ENCODE data around the gene RASGRF2. TPM values are rescaled to one million over a fixed set of nuclear protein-coding genes. Genes with fewer than 3 reads are reported as not detected.

RASGRF2 gene
- total and polyA plus RNA-seq, 2 of the 13 experiments (the other 11 are each of a cell fraction or from before 2014, with no cell fraction given) = 23.6 to 29.0 TPM

GRCh38 chr5:81093536-81094196 lies 133.5 kb downstream of the RASGRF2 start:
- peaks cover 7 to 45% of the 10 kb centered on the region in 2 experiments for H3K36me3 ChIP-seq (replicated peaks in 1 of 2; ENCODE audit: control insufficient read depth in 1 of 2, insufficient read depth in 2 of 2, low read length in 2 of 2)
- no peaks in the 10 kb centered on the region for H3K9me3 ChIP-seq (ENCODE audit: low read length)
- no TSS peak for BruUV-seq (replicated peaks)
- POLR2A ChIA-PET = no interaction called here
- H3K4me3 ChIP-seq (replicated peaks in 1 of 3; ENCODE audit: insufficient read depth in 1 of 3, low read depth in 2 of 3, low read length in 3 of 3) = no peak overlapping the region
- intact Hi-C loops (cut with micrococcal nuclease; ENCODE audit: unreplicated experiment) (no loop called here), in situ Hi-C loops (cut with HindIII; ENCODE audit: extremely low pct_ligation_motif_present, low pct_unique_long_range_greater_than_20kb) (no loop called here)
- no peak overlapping the region for H2AFZ ChIP-seq (ENCODE audit: low read length)
- no peak for FAIRE-seq
- no peak for DNase-seq (ENCODE audit: low spot score)
- no peak overlapping the region for H3K9ac ChIP-seq (ENCODE audit: insufficient read depth, low read depth, low read length)
- peak; percentile 34; the same call in 1 of the 2 replicates for TF ChIP-seq ZBTB40 (IDR thresholded peaks at IDR 0.05)
- TF ChIP-seq ZBTB40 (CRISPR knock-in tag; IDR thresholded peaks at IDR 0.05) = peak; percentile 98
- TF ChIP-seq WIZ (CRISPR knock-in tag; IDR thresholded peaks at IDR 0.05) = no peak
- 92% methylated on average over 2 of the region's 2 CpGs for WGBS (ENCODE audit: low lambda C conversion rate)
- no peaks in the 10 kb centered on the region for H3K79me2 ChIP-seq (ENCODE audit: insufficient read depth, low read length)
- no peaks in the 10 kb centered on the region for H4K20me1 ChIP-seq (ENCODE audit: insufficient read depth, low read length)
- H3K4me2 ChIP-seq (ENCODE audit: low read depth, low read length) = no peak overlapping the region
- no peaks in the 10 kb centered on the region for H3K27me3 ChIP-seq (ENCODE audit: control insufficient read depth in 1 of 2, insufficient read depth in 2 of 2, low read length in 2 of 2)
- H3K4me1 ChIP-seq (ENCODE audit: insufficient read depth, low read length) = no peaks in the 10 kb centered on the region
- H3K27ac ChIP-seq (ENCODE audit: extremely low read length, insufficient read depth, low read length) = no peak overlapping the region
- CTCF ChIA-PET (ENCODE audit: low intra/inter-chr PET ratio, low total read pairs) = no interaction called here
- no peak for ATAC-seq

All from HepG2 (cell line).